Ovary (tissue), 9 donors: ENCODE measurements around the gene PRRT4. TPM values are rescaled to one million over a fixed set of nuclear protein-coding genes. Genes with fewer than 3 reads are reported as not detected.

Experiments used
- DNase-seq, 5 donors: peaks; one replicate each; pipeline ENCODE4 v3.0.0-alpha.2; 2019 to 2020
- H3K27ac ChIP-seq, 2 donors: fragments of 200-600 bp; one replicate each; pipeline versions ENCODE4 v1.5.1 to v1.8.0; 2019 to 2022
- H3K27me3 ChIP-seq: fragments of 200-600 bp; one replicate; pipeline ENCODE4 v1.8.0; 2022
- H3K36me3 ChIP-seq: fragments of 200-600 bp; sonication (generic); one replicate; pipeline ENCODE4 v1.5.1; 2019
- H3K4me1 ChIP-seq: one replicate; pipeline ENCODE4 v1.8.1; 2013; ENCODE audit warnings: mild to moderate bottlenecking, moderate library complexity; ENCODE audit not compliant: insufficient read depth
- H3K4me3 ChIP-seq: fragments of 200-600 bp; sonication (generic); one replicate; pipeline ENCODE4 v1.5.1; 2017
- H3K9me3 ChIP-seq, 2 donors: fragments of 200-600 bp in 1 of 2; sonication (generic) in 1 of 2; one replicate each; pipeline versions ENCODE4 v1.5.1 to v1.8.1; 2013 to 2019; ENCODE audit warnings: mild to moderate bottlenecking in 1 of 2, moderate library complexity in 1 of 2
- CTCF ChIP-seq, 3 donors: fragments of 450-650 bp in 2 of 3; fragments of 200-600 bp in 1 of 3; IDR thresholded peaks; one replicate each; pipeline versions ENCODE4 v1.5.1 to v1.8.0; 2016 to 2022; ENCODE audit warnings: antibody characterized with exemption in 3 of 3, mild to moderate bottlenecking in 1 of 3
- EP300 ChIP-seq: sonication (generic); formaldehyde crosslinking; IDR thresholded peaks from one replicate; pipeline ENCODE4 v1.6.1; 2017; ENCODE audit warnings: antibody characterized with exemption
- POLR2A ChIP-seq: fragments of 450-650 bp; IDR thresholded peaks from one replicate; pipeline ENCODE4 v1.6.1; 2017; ENCODE audit warnings: antibody characterized with exemption, mild to moderate bottlenecking, moderate library complexity
- WGBS, 3 donors: extraction: QIAGEN DNeasy Blood & Tissue Kit in 1 of 3; methylation state at CpG; one replicate each; pipeline versions ENCODE4 v1.1.5 to v1.1.7; 2013 to 2017; 5-methylcytosine and 5-hydroxymethylcytosine counted together
- intact Hi-C, 4 donors: fragments of 100-400 bp; cut with DNase I; formaldehyde crosslinking; loops; one replicate each; pipeline versions ENCODE4 v1.11.0 to v1.15.1; 2022 to 2023
- polyA plus RNA-seq, 2 donors: library from polyadenylated mRNA; stranded (reverse); fragments of 200-250 nt in 1 of 2; fragments of 350-450 nt in 1 of 2; fragmentation: Illumina TruSeq in 1 of 2; extraction: RNeasy Lipid Tissue Mini Kit (QIAGEN cat#74804) in 1 of 2; gene quantifications; one replicate each; pipeline ENCODE4 v1.2.3, GENCODE V29; 2013 to 2014
- total RNA-seq, 7 donors: library from RNA; depleted of rRNA in 2 of 7; stranded (reverse); fragments of >200 nt in 2 of 7; fragmentation: NEBNext Ultra II Directional in 3 of 7; extraction: Animal tissue kit (Norgen Biotek cat#: 25700) in 3 of 7; gene quantifications; one replicate each; pipeline versions ENCODE4 v1.1.0 to v1.2.4, GENCODE V29; 2016 to 2023
- donor health status: DM: no; HTN: no; CAD: no; lungs with moderate emphysema.
- donor health status: DM: no; HTN: no; CAD: no.
- donor health status: Bipolar disorder and iron deficiency.
- donor health status: DM: yes; HTN: yes; CAD: no.
- donor health status: DM: no; HTN: no; CAD: no.
- donor health status: DM: yes; HTN: yes; CAD: no.

Gene PRRT4
- total and polyA plus RNA-seq, 9 donors: 0.11 to 1.2 (median 0.74) TPM

GRCh38 chr7:128408709-128409595 is 47.5 kb upstream of the PRRT4 start:
- Histone ChIP-seq H3K27ac (peak overlapping the region; percentile 74 to 93), H3K4me1 (peaks cover 8% of the 10 kb centered on the region), H3K36me3 (no peaks in the 10 kb centered on the region), H3K9me3 (no peaks in the 10 kb centered on the region), H3K4me3 (peak overlapping the region; percentile 72), H3K27me3 (no peaks in the 10 kb centered on the region)
- no peak for TF ChIP-seq EP300
- no peak for TF ChIP-seq POLR2A
- no peak for TF ChIP-seq CTCF (IDR thresholded peaks at IDR 0.05)
- WGBS, 3 donors: 13 to 20% (median 14%) methylated on average over 25 of the region's 25 CpGs
- intact Hi-C loops: loop anchor here in 1 of 4 donors (10.0 kb wide), 1 partner anchor 46 kb away; the partner anchor contains the start of gene HILPDA
- DNase-seq: peak; percentile 59 to 73 (median 62)

GRCh38 chr7:128407751-128408708 is 46.5 kb upstream of the PRRT4 start:
- no peak for TF ChIP-seq CTCF (IDR thresholded peaks at IDR 0.05)
- no peak for TF ChIP-seq EP300
- no peak for TF ChIP-seq POLR2A
- 34 to 49% (median 38%) methylated on average over 11 of the region's 11 CpGs for WGBS, 3 donors
- peaks cover 8% of the 10 kb centered on the region for H3K4me1 ChIP-seq
- H3K27me3 ChIP-seq: no peaks in the 10 kb centered on the region
- H3K36me3 ChIP-seq: no peaks in the 10 kb centered on the region
- intact Hi-C loops: loop anchor here in 1 of 4 donors (10.0 kb wide), 1 partner anchor 47 kb away; the partner anchor contains the start of gene HILPDA
- no peaks in the 10 kb centered on the region for H3K9me3 ChIP-seq
- H3K27ac ChIP-seq: peak overlapping the region; percentile 74 to 93
- H3K4me3 ChIP-seq: no peak overlapping the region
- DNase-seq: peak in 3 of 5 donors; percentile 47 to 52 (median 51)

- intact Hi-C loops: loop anchor here in 1 of 4 donors (10.0 kb wide), 1 partner anchor 48 kb away; the partner anchor contains the start of gene HILPDA
- no peaks in the 10 kb centered on the region for H3K27me3 ChIP-seq
- no peaks in the 10 kb centered on the region for H3K36me3 ChIP-seq
- no peak overlapping the region for H3K4me3 ChIP-seq
- TF ChIP-seq EP300: no peak
- TF ChIP-seq POLR2A: no peak
- TF ChIP-seq CTCF (IDR thresholded peaks at IDR 0.05): no peak
- DNase-seq: peak in 2 of 5 donors; percentile 48
- H3K27ac ChIP-seq: peak overlapping the region; percentile 74 to 93
- H3K9me3 ChIP-seq: no peaks in the 10 kb centered on the region
- 33 to 53% (median 45%) methylated on average over 7 of the region's 7 CpGs for WGBS, 3 donors
- peaks cover 8% of the 10 kb centered on the region for H3K4me1 ChIP-seq
These were observed 45.7 kb upstream of the PRRT4 start for GRCh38 chr7:128407233-128407589.
